Tibial nerve (tissue), 4 donors: ENCODE data around the gene STAT3. TPM values are rescaled to one million over a fixed set of nuclear protein-coding genes. Genes with fewer than 3 reads are reported as not detected.

Experiments
- DNase-seq, 2 donors: peaks; one replicate each; pipeline ENCODE4 v3.0.0-alpha.2; 2019; ENCODE audit warnings: low spot score in 2 of 2
- H3K27ac ChIP-seq, 4 donors: fragments of 200-600 bp; sonication (generic) in 3 of 4; one replicate each; pipeline ENCODE4 v1.5.1; 2017 to 2019; ENCODE audit warnings: mild to moderate bottlenecking in 1 of 4
- H3K27me3 ChIP-seq, 2 donors: fragments of 200-600 bp; sonication (generic) in 1 of 2; one replicate each; pipeline versions ENCODE4 v1.5.1 to v1.6.0; 2017 to 2019
- H3K36me3 ChIP-seq, 3 donors: fragments of 200-600 bp; sonication (generic); one replicate each; pipeline ENCODE4 v1.5.1; 2018 to 2019
- H3K4me1 ChIP-seq, 4 donors: fragments of 200-600 bp; sonication (generic) in 3 of 4; one replicate each; pipeline ENCODE4 v1.5.1; 2017 to 2019
- H3K4me3 ChIP-seq, 4 donors: fragments of 200-600 bp; sonication (generic) in 3 of 4; one replicate each; pipeline ENCODE4 v1.5.1; 2017 to 2019; ENCODE audit warnings: mild to moderate bottlenecking in 1 of 4, moderate library complexity in 1 of 4
- H3K9me3 ChIP-seq, 4 donors: fragments of 200-600 bp; sonication (generic) in 3 of 4; one replicate each; pipeline ENCODE4 v1.5.1; 2017 to 2019
- CTCF ChIP-seq, 5 experiments: fragments of 200-600 bp in 3 of 5; fragments of 450-650 bp in 2 of 5; sonication (generic) in 3 of 5; IDR thresholded peaks; one replicate each; pipeline ENCODE4 v1.5.1; 2016 to 2019; ENCODE audit warnings: antibody characterized with exemption in 5 of 5, mild to moderate bottlenecking in 3 of 5, moderate library complexity in 2 of 5
- EP300 ChIP-seq, 2 donors: sonication (generic); formaldehyde crosslinking; IDR thresholded peaks; one replicate each; pipeline ENCODE4 v1.6.1; 2017; ENCODE audit warnings: antibody characterized with exemption in 2 of 2, mild to moderate bottlenecking in 1 of 2
- POLR2A ChIP-seq, 2 donors: fragments of 450-650 bp; IDR thresholded peaks; one replicate each; pipeline ENCODE4 v1.6.1; 2017; ENCODE audit warnings: antibody characterized with exemption in 2 of 2, mild to moderate bottlenecking in 2 of 2, moderate library complexity in 2 of 2
- WGBS, 2 donors: methylation state at CpG; one replicate each; pipeline ENCODE4 v1.1.5; 2018; 5-methylcytosine and 5-hydroxymethylcytosine counted together
- total RNA-seq, 4 donors: library from RNA; depleted of rRNA; stranded (reverse); fragments of >200 nt; gene quantifications; one replicate each; pipeline ENCODE4 v1.1.0, GENCODE V29; 2016

Gene STAT3
- total RNA-seq, 4 donors from 2014 or later = 133 to 322 (median 188) TPM

GRCh38 chr17:42347198-42347597, 41.0 kb downstream of the STAT3 start:
- TF ChIP-seq CTCF (IDR thresholded peaks at IDR 0.05) (no peak), EP300 (IDR thresholded peaks at IDR 0.05) (peak in 1 of 2 donors; percentile 55)
- peaks cover 0 to 46% (median 0%) of the 10 kb centered on the region in 3 donors for H3K36me3 ChIP-seq

GRCh38 chr17:42346481-42346880, 41.8 kb downstream of the STAT3 start:
- Histone ChIP-seq H3K27me3 (no peaks in the 10 kb centered on the region), H3K4me3 (no peak overlapping the region), H3K4me1 (peaks cover 0 to 47% (median 9%) of the 10 kb centered on the region in 4 donors), H3K36me3 (peaks cover 0 to 53% (median 3%) of the 10 kb centered on the region in 3 donors), H3K27ac (peak overlapping the region in 1 of 4 donors; percentile 28), H3K9me3 (no peaks in the 10 kb centered on the region)
- TF ChIP-seq EP300 (IDR thresholded peaks at IDR 0.05) (no peak), POLR2A (IDR thresholded peaks at IDR 0.05) (no peak), CTCF (IDR thresholded peaks at IDR 0.05) (no peak)
- DNase-seq = no peak
- WGBS, 2 donors = 86 to 90% methylated on average over 8 of the region's 8 CpGs

More at GRCh38 chr17:42347198-42347597, 41.0 kb downstream of the STAT3 start:
- no peak overlapping the region for H3K4me3 ChIP-seq
- H3K9me3 ChIP-seq = no peaks in the 10 kb centered on the region
- peak overlapping the region in 2 of 4 donors; percentile 18 to 48 for H3K27ac ChIP-seq
- H3K4me1 ChIP-seq = peaks cover 0 to 47% (median 9%) of the 10 kb centered on the region in 4 donors
- peak in 1 of 2 donors; percentile 74 for DNase-seq
- H3K27me3 ChIP-seq = no peaks in the 10 kb centered on the region

- 66 to 74% methylated on average over 13 of the region's 13 CpGs for WGBS, 2 donors
- no peaks in the 10 kb centered on the region for H3K27me3 ChIP-seq
- H3K4me3 ChIP-seq = no peak overlapping the region
- peaks cover 0 to 45% (median 9%) of the 10 kb centered on the region in 4 donors for H3K4me1 ChIP-seq
- no peaks in the 10 kb centered on the region for H3K9me3 ChIP-seq
- no peak for TF ChIP-seq CTCF (IDR thresholded peaks at IDR 0.05)
- no peak for TF ChIP-seq EP300 (IDR thresholded peaks at IDR 0.05)
- TF ChIP-seq POLR2A (IDR thresholded peaks at IDR 0.05) = no peak
- peaks cover 0 to 63% (median 3%) of the 10 kb centered on the region in 3 donors for H3K36me3 ChIP-seq
- H3K27ac ChIP-seq = no peak overlapping the region
- no peak for DNase-seq
These were observed 42.7 kb downstream of the STAT3 start for GRCh38 chr17:42345396-42346073.

DNA sequence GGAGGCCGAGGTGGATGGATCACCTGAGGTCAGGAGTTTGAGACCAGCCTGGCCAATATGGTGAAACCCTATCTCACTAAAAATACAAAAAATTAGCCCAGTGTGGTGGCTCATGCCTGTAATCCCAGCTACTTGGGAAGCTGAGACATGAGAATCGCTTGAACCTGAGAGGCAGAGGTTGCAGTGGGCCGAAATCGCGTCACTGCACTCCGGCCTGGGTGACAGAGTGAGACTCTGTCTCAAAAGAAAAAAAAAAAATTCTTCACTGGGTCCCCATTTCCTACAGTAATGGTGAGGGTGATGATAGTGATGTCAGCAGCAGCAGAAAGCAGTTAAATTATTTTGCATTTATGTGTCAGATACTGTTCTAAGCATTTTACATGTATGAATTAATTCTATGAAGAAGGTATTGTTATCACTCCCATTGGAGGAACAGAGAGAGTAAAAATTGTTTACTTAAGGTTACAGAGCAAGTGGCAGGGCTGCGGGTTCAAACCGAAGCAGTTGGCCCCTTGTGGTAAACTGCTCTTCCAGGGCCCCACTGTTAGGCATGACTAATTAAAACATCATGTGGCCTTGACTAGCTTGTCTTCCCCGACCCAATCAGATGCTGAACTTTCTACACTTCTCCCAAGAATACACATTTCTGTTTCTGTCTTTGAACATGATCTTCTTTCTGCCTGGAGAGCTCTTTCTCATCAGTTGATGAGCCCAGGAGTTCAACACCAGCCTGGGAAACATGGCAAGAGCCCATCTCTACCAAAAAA, 45.8 kb downstream of the STAT3 start:
- Histone ChIP-seq H3K36me3 (peaks cover 0 to 88% (median 5%) of the 10 kb centered on the region in 3 donors), H3K27ac (no peak overlapping the region)
- 73 to 80% methylated on average over 9 of the region's 9 CpGs for WGBS, 2 donors

More for the DNA sequence above, 45.8 kb downstream of the STAT3 start:
- Histone ChIP-seq H3K4me1 (peaks cover 0 to 26% (median 4%) of the 10 kb centered on the region in 4 donors), H3K27me3 (no peaks in the 10 kb centered on the region), H3K9me3 (no peaks in the 10 kb centered on the region), H3K4me3 (no peak overlapping the region)
- DNase-seq = no peak
- TF ChIP-seq CTCF (IDR thresholded peaks at IDR 0.05) = no peak
- no peak for TF ChIP-seq POLR2A (IDR thresholded peaks at IDR 0.05)
- no peak for TF ChIP-seq EP300 (IDR thresholded peaks at IDR 0.05)
